Inflammatory macrophage treated with lipopolysaccharide for 4 hours (primary cell): Measurements from ENCODE around the gene RNF123.

Experiments used
- DNase-seq: peaks from one replicate; pipeline ENCODE4 v3.0.0-alpha.2; 2020

The RNF123 gene

DNA sequence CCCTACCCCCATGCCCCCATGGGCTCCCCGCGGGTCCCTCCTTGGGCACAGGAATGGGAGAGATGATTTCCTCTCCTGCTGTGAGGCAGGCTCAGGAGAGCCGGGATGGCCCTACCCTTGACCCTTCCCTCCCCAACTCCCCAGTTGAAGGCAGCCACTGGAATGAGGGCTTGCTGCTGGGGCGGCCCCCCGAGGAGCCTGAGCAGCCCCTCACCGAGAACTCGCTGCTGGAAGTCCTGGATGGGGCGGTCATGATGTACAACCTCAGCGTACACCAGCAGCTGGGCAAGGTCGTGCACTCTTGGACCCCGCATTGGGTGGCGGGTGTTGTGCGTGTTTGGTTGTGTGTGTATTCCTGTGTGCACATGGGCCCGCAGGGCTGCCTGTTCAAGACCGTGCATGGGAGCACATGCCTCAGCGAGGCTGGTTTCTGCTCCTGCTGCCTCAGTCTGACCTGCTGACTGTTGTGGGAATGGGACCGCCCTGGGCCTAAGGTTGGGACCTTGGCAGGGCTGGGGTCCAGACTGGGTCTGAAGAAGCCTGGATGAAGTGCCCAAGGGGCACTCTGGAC is 16.1 kb downstream of the RNF123 start:
- DNase-seq, result no peak

GRCh38 chr3:49706456-49707112 is 17.2 kb downstream of the RNF123 start:
- no peak for DNase-seq

GRCh38 chr3:49707113-49707480 is 17.7 kb downstream of the RNF123 start:
- no peak for DNase-seq

DNA sequence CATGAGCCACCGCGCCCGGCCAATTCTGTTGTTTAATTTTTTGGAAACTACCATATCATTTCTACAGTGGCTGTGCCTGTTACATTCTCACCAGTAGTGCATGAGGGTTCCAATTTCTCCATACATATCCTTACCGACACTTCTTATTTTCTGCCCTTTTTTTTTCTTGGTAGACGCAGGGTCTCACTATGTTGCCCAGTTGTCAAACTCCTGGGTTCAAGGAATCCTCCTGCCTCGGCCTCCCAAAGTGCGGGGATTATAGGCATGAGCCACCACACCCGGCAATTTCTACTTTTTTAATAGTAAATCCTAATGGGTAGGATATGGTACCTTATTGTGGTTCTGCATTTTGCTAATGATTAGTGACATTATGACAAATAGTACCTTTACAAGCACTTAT is 20.5 kb downstream of the RNF123 start:
- no peak for DNase-seq

- DNase-seq, result no peak
Observed at GRCh38 chr3:49711489-49711888, 22.1 kb downstream of the RNF123 start.

- no peak for DNase-seq
Observed at GRCh38 chr3:49712166-49712565, 22.8 kb downstream of the RNF123 start.

DNA sequence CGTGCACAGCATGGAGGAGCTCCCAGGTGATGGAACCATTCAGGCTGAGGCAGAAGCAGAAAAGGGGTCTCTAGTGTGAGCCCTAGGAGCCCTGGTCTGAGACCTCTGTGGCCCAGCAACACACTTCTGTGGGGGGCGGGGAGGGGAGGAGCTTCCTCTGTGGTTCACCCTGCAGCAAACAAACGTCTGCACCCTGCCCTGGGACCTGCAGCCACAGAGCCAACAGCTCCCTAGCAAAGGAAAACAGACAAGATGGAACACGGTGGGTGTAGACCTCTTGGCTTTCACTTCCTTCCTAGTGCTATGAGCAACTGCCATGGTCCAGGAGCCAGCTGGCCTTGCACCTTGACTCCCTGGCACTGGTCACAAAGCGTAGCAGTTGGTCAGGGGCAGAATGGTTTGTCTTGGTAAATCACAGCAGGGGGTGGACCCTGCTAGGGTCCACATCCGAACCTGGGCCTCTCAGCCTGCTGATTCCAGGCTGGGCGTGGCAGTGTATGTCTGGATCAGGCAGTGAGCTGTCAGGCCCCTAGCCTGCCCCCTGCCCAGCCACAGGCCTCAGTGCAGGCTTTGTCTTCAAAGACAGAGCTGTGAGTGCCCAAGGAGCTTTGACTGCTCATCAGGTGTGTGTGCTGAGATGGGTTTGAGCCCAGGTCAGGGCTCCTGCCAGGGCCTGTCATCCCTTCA is 23.4 kb downstream of the RNF123 start:
- no peak for DNase-seq

DNA sequence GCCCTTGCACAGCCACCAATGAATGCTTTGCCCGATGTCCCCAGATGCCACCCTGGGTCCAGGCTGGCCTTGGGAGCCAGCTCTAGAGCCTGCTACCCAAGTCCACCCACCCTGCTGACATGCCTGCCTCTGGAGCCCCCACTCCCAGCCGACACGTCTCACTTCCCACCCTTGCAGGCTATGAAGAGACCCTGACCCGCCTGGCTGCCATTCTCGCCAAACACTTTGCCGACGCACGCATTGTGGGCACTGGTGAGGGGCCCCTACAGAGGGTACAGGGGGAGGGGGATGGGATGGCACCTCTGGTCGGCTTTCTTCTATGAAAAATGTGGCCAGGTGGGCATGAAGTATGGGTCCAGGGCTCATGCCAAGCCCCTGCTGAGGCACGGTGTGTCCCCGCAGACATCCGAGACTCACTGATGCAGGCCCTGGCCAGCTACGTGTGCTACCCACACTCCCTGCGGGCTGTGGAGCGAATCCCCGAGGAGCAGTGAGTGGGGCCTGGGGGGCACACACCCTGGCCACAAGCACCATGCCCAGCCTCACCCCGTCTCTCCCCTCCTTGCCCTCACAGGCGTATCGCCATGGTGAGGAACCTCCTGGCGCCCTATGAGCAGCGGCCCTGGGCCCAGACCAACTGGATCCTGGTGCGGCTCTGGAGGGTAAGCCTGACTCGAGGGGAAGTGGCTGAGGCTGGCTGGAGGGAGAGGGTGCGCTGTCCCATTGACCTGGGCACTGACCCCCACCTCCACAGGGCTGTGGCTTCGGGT is 24.2 kb downstream of the RNF123 start:
- DNase-seq, result no peak

- no peak for DNase-seq
Observed at GRCh38 chr3:49714728-49715550, 25.6 kb downstream of the RNF123 start.

GRCh38 chr3:49715611-49716121 is 26.3 kb downstream of the RNF123 start:
- DNase-seq, result no peak

DNA sequence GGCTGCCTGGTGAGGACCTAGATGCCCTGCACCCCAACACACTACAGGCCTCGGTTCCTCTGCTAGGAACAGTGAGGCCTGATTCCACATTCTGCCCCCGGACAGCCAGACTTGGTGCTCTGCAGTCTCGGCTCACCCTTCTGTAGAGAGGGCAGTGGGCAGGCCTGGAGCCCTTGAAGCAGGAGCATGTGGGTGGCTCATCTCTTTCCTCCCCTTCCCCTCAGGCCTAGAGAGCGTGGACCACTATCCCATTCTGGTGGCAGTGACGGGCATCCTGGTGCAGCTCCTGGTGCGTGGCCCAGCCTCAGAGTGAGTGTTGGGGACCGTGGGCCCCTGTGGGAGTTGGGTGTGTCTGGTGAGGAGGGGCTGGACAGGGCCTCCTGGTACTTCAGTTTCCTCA is 26.8 kb downstream of the RNF123 start:
- DNase-seq, result no peak

DNA sequence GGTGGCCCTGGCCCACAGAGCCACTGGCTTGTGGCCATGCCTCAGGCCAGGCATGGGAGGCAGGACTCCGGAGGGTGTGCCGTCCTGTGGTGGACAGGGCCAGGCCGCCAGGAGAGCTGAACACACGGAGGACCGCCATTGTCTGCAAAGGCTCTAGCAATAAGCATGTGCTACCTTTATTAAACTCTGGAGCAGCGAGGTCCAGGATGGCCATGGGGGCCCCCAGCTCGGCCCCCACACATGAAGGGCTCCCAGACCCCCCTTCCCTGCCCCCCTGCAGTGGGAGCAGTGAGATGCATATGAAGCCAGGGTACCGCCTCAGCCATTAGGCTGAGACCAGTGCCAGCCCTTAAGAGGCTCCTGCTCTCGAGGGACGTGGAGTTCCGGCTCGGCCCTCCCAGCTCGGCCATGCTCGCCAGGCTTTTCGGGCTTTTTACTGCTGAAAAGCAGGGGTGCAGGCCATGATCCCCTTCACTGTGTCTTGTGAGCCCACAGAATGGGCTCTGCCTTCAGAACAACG is 27.4 kb downstream of the RNF123 start:
- DNase-seq, result no peak

DNA sequence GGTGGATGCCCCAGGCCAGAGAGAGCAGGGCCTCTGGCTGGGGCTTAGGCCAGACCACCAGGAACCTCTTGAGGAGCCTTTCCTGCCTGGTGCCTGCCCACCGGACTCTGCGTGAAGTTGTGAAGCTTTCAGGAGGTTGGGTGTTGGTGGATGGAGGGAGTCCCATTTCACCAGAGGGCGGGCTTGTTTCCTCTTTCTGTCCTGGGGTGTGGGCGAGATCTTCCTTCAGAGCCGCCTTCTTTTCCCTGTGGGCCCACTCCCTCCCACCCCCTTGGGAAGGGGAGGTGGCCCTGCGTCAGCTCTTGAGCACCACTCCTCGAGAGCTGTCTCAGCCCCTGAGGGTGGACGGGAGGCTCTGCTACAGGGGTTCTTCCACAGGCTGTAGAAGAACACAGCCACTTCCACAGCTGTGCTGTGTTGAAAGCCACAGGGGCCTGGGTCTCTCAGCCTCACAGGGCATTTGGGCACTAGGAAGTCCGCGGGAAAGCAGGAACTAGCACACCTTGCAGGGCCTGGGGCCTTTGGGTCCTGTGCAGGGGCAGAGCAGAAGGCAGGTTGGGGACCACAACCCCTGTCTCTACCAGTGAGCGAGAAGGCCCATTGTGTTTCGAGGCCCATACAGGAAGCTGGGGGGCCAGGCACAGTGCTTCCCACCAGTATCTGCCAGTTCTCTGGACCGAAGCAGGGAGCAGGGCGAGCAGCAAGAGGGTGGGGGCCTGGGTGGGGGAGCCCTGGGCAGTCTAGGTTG is 28.0 kb downstream of the RNF123 start:
- DNase-seq, result no peak

GRCh38 chr3:49717959-49718857 is 28.9 kb downstream of the RNF123 start:
- DNase-seq, result no peak

DNA sequence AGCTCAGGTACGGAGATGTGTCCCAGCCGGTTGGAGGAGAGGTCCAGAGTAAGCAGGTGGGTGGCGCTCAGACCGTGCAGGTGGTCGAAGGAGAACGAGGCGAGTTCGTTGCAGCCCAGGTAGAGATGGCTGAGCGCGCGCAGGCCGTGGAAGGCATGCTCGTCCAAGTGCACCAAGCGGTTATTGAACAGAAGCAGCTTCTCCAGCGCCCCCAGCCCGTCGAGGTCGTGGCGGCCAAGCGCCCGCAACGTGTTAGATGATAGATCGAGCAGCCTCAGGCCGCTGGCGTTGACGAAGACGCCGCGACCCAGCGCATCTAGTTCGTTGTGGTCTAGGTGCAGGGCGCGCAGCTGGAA is 29.5 kb downstream of the RNF123 start:
- DNase-seq, result no peak

- peak; percentile 93 for DNase-seq
Observed at GRCh38 chr3:49719214-49719884, 30.0 kb downstream of the RNF123 start, which contains the start of gene AMIGO3. Gene AMIGO3 (minus strand): TSS chr3:49719684. CDS start chr3:49719465, 219 bp downstream.

DNA sequence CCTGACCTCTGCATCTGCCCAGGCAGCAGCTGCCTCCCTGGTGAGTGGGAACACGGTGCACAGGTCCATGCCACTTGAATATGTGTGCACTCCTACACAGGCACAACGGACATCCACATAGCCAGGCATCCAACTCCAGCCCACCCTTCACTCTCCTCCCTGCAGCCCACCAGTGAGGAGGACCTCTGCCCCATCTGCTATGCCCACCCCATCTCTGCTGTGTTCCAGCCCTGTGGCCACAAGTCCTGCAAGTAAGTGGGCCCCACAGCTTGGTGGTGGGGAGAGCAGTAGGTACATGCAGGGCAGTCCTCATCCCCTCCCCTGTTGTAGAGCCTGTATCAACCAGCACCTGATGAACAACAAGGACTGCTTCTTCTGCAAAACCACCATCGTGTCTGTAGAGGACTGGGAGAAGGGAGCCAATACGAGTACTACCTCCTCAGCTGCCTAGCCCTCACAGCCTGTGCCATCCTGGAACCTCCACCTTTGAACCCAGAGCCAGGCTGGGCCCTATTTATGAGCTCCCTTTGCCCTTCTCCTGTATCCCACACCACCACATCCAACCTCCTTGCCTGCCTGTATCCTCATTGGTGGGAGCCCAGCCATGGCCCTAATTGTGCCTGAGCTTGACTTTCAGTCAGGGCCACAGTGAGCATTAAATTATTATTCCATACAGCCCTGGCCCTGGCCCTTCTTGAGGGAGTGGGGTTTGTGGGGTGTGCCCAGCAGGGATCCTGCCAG is 31.7 kb downstream of the RNF123 start:
- no peak for DNase-seq

DNA sequence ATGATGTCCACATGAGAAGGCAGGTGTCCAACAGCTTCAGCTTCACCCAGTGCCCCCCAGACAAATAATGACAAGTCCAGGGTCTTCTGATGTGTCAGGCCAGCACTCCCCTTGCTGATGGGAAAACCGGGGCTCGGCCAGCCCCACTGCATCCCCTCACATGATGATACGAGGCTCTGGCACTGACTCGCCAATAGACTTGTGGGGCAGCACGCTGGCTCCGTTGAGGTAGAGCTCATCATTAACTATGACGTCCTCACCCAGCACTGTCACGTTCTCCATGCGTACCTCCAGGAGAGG is 32.2 kb downstream of the RNF123 start:
- no peak for DNase-seq
